NCI-H2196 (cell line): ENCODE data around the gene CDKN1B.
"Not testable (repeated sequence)": the region's sequence is repeated elsewhere in the genome, so short reads cannot be mapped to it uniquely, and the experiment has no call there.

Source experiments
- DNase-seq: peaks from one replicate; lab custom pipeline; 2025; ENCODE audit not compliant: unreplicated experiment; lab: John Stamatoyannopoulos, UW

Gene CDKN1B

DNA sequence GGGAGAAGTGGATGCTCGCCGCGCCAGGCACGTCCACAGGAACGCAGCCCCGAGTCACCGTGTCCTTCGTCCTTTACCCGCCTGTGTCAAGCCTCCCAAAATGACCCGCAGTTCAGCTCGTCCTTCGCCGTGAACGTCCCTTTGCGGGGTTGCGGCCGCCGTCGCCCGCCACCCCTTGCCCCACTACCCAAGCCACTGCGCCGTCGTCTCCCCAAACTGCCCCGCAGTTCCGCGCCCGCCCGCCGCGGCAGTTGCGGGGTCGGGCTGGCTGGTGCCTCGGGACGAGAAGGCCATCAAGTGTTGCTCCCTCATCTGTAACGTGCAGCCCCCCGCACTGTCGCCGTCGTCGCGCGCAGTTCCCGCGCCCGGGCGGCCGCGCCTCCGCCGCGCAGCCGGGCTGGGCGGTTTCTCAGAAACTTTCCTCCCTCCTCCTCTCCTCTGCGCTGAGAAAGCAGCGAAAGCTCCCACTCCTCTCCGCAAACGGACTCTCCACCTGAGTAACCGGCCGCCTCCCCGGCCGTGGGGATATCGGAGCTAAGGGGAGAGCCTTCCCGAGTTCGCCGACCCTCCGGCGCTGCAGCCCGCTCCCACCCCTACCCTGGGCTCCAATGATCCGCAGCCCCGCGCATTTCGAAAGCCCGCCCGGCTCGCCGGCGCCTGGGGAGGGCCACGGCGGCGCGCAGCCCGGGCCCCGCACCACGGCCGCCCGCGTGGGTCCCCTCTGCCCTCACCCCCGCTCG, 6.7 kb downstream of the CDKN1B start:
- DNase-seq = no peak

GRCh38 chr12:12724421-12725085, 7.4 kb downstream of the CDKN1B start:
- DNase-seq = no peak

GRCh38 chr12:12725086-12725955, 8.2 kb downstream of the CDKN1B start:
- peak; percentile 82 for DNase-seq

- no peak for DNase-seq
Observed at GRCh38 chr12:12725956-12726554, 8.9 kb downstream of the CDKN1B start.

- no peak for DNase-seq
Observed at GRCh38 chr12:12726555-12727093, 9.5 kb downstream of the CDKN1B start.

DNA sequence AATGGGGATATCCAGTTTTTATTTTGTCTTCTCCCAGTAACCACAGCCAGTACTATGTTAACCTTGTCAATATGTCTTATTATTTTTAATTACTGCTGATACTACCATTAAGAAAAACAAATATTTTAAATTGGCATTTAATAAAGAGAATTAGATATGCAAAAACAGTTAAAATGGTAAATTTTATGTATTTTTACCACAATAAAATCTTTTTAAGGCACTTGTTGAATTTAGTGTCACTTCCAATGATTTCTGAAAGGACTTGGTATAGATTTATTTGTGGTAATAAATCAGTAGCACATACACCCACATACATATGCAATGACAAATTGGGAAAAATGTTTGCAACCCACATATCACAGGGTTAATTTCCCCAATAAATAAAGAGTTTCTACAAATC, 14.0 kb downstream of the CDKN1B start:
- no peak for DNase-seq

GRCh38 chr12:12731785-12732184, 14.6 kb downstream of the CDKN1B start:
- DNase-seq = no peak

DNA sequence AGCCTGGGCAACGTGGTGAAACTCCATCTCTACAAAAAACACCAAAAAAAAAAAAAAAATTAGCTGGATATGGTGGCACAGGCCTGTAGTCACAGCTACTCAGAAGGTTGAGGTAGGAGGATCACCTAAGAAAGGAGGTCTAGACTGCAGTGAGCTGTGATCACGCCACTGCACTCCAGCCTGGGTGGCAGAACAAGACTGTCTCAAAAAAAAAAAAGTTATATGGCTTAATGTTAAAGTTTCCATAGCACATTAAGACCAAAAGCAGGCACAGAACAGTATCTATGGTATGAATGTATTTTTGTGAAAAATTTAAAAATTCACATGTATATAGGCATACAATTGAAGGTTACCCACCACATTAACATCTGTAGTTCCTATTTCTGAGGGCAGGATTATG, 15.9 kb downstream of the CDKN1B start:
- DNase-seq = no peak

GRCh38 chr12:12734054-12734453, 16.9 kb downstream of the CDKN1B start:
- DNase-seq = no peak

DNA sequence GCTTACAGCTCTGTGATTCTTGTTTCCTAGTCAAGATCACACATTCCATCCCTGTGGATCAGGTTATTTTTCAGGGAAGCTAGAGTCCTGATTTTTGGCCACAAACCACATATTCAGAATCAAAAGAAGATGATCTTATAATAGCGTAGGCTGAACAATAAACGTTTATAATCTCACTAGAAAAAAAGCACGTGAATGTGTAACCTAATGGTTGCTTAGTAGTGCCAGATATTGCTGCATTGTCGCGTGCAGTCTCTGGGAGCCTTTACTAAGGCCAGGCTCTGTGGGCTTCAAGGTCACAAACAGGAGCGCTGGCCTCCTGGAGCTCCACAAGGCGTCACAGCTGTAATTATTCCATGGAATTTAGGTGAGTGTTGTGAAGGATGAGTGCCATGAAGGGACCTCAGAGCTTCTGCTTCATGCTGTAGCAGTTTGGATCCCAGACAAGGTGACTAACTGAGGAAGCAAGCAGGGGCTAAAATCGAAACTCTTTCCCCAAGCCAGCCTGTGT, 17.4 kb downstream of the CDKN1B start:
- no peak for DNase-seq

DNA sequence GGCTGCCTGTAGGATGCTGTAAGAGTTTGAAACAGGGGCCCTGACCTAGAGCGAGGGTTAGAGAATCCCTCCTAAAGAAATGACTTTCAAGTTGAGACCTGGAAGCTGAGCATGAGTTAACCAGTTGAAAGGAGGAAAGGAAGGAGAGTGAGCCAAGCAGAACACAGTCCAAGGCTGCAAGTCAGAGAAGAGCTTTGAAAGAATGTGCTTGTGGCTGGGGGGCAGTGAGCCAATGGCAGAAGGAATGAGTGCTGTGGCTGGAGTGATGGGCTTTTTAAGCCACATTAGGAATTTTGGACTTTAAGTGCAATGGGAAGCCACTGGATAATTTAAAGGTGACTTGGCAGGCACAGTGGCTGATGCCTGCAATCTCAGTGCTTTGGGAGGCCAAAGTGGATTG, 18.1 kb downstream of the CDKN1B start:
- DNase-seq = no peak

DNA sequence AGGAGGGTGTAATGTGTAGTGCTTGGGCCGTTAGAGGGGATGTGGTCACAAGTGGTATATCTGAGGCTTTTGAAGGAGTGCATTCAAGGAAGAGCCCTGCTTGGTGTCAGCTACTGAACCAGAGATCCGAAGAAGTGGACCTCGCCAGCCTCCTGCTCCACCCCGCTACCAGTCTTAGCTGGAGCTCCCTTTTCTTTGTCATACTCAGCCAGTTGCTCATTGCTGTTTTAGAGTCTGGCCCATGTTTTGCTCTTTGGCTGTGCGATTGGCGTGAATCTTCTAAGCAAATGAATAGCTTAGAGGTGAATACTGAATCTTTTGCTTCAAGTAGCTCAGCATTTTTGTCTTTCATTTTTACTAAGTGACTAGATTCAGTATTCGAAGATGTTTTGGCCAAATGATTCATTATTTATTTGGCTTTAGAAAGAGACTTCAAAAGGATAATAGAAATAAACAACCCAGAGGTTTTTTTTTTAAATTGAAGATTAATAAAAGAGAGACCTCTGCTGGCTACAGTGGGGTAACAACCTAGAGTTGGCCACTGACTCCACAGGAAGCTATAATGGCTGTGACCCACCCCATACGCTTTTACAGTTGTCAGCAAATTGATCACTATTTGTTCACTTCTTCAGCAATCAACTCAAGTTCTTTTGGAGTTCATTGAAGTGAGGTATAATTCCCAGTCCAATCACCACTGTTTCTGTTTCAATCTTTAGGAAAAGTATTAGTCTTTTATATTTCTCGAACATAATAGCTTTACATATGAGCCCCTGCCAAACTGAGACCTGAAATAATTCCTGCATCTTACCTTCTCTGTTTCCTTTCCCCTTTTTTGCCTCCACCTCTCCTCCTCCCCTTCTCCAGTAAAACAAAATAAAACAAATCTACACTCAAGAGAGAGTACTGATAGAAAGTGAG, 19.9 kb downstream of the CDKN1B start:
- DNase-seq = no peak

- not testable (repeated sequence) for DNase-seq
Observed at GRCh38 chr12:12738152-12738551, 21.0 kb downstream of the CDKN1B start.

- no peak for DNase-seq
Observed at GRCh38 chr12:12741660-12742059, 24.5 kb downstream of the CDKN1B start.

DNA sequence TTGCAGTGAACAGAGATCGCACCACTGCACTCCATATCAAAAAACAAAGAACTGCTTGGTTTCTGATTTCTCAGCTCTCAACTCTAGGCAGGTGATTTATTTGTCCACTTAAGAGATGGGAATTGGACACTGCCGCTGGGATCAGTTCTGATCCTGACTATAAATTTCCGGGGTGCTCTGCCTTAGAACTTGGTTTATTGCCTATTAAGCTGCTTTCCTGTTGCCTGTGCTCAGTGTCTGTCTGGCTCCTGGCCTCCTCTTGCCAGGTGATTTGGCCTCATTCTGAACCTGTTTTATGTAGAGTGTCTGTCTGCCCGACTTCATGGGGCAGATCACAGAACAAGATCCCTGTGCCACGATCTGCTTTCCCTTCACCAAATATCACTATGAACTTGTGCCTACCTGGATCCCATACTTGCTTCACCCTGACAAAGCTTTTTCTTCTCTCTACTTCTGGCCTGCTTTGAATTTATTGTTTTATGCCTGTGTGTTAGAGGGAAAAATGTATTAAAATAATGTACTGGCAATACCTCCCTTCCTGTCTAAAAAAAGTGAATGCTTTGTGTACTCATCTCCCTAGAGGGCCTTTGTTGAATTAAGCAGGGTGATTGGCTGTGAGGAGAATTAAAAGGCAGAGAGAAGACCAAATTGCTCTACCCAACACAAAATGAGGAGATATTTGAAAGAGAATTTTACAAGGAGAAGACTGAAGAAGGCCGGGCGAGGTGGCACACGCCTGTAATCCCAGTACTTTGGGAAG, 27.6 kb downstream of the CDKN1B start:
- DNase-seq = no peak

GRCh38 chr12:12745576-12746211, 28.5 kb downstream of the CDKN1B start:
- DNase-seq = no peak

GRCh38 chr12:12747278-12747677, 30.1 kb downstream of the CDKN1B start:
- no peak for DNase-seq

DNA sequence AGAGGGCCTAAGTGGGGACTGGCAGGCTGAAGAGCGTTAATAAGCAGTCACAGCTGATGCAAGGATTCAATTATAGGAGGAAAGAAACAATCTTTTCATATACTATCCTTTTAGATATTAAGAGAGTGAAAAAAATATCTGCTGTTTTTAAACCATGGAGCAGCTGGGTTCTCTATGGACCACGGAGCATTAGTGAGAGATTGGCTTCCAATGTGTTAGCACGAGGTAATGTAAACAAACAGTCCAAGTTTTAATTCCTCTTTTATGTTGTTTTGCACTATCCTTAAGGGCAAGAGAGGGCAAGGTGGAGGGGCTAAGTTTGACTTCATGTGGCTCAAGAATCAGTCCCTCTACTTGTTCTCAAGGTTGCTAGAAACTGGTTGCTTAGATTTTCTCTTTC, 30.9 kb downstream of the CDKN1B start:
- no peak for DNase-seq

- DNase-seq = no peak
Observed at GRCh38 chr12:12749433-12749832, 32.3 kb downstream of the CDKN1B start.
